GM12878 (cell line): ENCODE results near the gene SAPCD2. TPM values are rescaled to one million over a fixed set of nuclear protein-coding genes. Genes with fewer than 3 reads are reported as not detected.

Source experiments
- BRCA1 ChIP-seq: IDR thresholded peaks from 2 replicates; pipeline ENCODE4 v1.6.1; 2011; ENCODE audit warnings: low read depth, low read length, improper control_type of control experiment
- CBX3 ChIP-seq: fragments of 200-600 bp; sonication (generic); IDR thresholded peaks from 2 replicates; pipeline ENCODE4 v1.6.1; 2016; ENCODE audit warnings: low read depth, borderline replicate concordance
- DPF2 ChIP-seq: fragments of 450-650 bp; IDR thresholded peaks from 2 replicates; pipeline ENCODE4 v1.6.1; 2017; ENCODE audit warnings: mild to moderate bottlenecking
- EED ChIP-seq: sonication (generic); IDR thresholded peaks from 2 replicates; pipeline ENCODE4 v1.6.1; 2016; ENCODE audit warnings: antibody characterized with exemption, low read depth
- FOXK2 ChIP-seq: fragments of 450-650 bp; IDR thresholded peaks from 2 replicates; pipeline ENCODE4 v1.6.1; 2017; ENCODE audit warnings: mild to moderate bottlenecking, moderate library complexity
- GABPA ChIP-seq: IDR thresholded peaks from 2 replicates; pipeline ENCODE4 v1.6.1; 2014; ENCODE audit warnings: antibody characterized with exemption, low read depth, mild to moderate bottlenecking, inconsistent platforms
- IKZF2 ChIP-seq, 2 experiments: fragments of 450-650 bp; IDR thresholded peaks; 2 replicates each; pipeline ENCODE4 v1.6.1; 2017; ENCODE audit warnings: mild to moderate bottlenecking in 2 of 2, moderate library complexity in 2 of 2
- MYC ChIP-seq: IDR thresholded peaks from 2 replicates; pipeline ENCODE4 v1.6.1; 2011; ENCODE audit warnings: mild to moderate bottlenecking, low read length, moderate library complexity, inconsistent platforms; ENCODE audit not compliant: insufficient read depth, insufficient replicate concordance, insufficient read length, severe bottlenecking
- NR2F1 ChIP-seq: fragments of 450-650 bp; conservative IDR thresholded peaks from 2 replicates; pipeline ENCODE4 v1.6.1; 2017; ENCODE audit warnings: mild to moderate bottlenecking
- SREBF1 ChIP-seq: IDR thresholded peaks from 2 replicates; pipeline ENCODE4 v1.6.1; 2012; ENCODE audit warnings: mild to moderate bottlenecking, low read length
- TCF12 ChIP-seq: IDR thresholded peaks from 2 replicates; pipeline ENCODE4 v1.6.1; 2011; ENCODE audit warnings: low read depth, mild to moderate bottlenecking, low read length
- TCF3 ChIP-seq: IDR thresholded peaks from 2 replicates; pipeline ENCODE4 v1.6.1; 2012; ENCODE audit warnings: low read depth, mild to moderate bottlenecking, low read length, borderline replicate concordance; ENCODE audit not compliant: insufficient read depth
- WRNIP1 ChIP-seq: IDR thresholded peaks from 2 replicates; pipeline ENCODE4 v1.6.1; 2011; ENCODE audit warnings: low read depth, low read length, improper control_type of control experiment, borderline replicate concordance
- YBX1 ChIP-seq: fragments of 450-650 bp; IDR thresholded peaks from 2 replicates; pipeline ENCODE4 v1.6.1; 2016; ENCODE audit warnings: antibody characterized with exemption
- ZSCAN29 ChIP-seq: fragments of 450-650 bp; IDR thresholded peaks from 2 replicates; pipeline ENCODE4 v1.6.1; 2017; ENCODE audit warnings: mild to moderate bottlenecking, moderate library complexity
- polyA plus RNA-seq, 11 experiments: library from polyadenylated mRNA; depleted of rRNA in 4 of 11; unstranded in 6 of 11; stranded (reverse) in 5 of 11; fragments of >200 nt; fragmentation: Nextera tagmentation in 4 of 11; fragmentation: Illumina TruSeq in 1 of 11; extraction: Ambion mirVana in 4 of 11; extraction: Trizol in 1 of 11; gene quantifications; 1 replicate in 1 of 11; 2 replicates in 10 of 11; pipeline versions ENCODE4 v1.2.1 to v1.2.3, GENCODE V29; 2011 to 2016; ENCODE audit warnings: inconsistent platforms in 2 of 11, missing spikeins in 2 of 11, low read depth in 1 of 11
- total RNA-seq, 4 experiments: library from RNA; depleted of rRNA in 3 of 4; stranded (reverse); fragments of >200 nt in 3 of 4; fragmentation: Illumina TruSeq in 1 of 4; extraction: Trizol in 1 of 4; gene quantifications; 2 replicates each; pipeline versions ENCODE4 v1.2.1 to v1.2.3, GENCODE V29; 2013 to 2021
- TF ChIP-seq, protein P1 (sequence below): fragments of 450-650 bp; IDR thresholded peaks from 2 replicates; pipeline ENCODE4 v1.6.1; 2017; ENCODE audit warnings: antibody characterized with exemption, mild to moderate bottlenecking, moderate library complexity

The SAPCD2 gene
- total and polyA plus RNA-seq, 10 of the 15 experiments (the other 5 are each of a cell fraction or from before 2014, with no cell fraction given), result 1.6 to 35.2 (median 7.2) TPM

DNA sequence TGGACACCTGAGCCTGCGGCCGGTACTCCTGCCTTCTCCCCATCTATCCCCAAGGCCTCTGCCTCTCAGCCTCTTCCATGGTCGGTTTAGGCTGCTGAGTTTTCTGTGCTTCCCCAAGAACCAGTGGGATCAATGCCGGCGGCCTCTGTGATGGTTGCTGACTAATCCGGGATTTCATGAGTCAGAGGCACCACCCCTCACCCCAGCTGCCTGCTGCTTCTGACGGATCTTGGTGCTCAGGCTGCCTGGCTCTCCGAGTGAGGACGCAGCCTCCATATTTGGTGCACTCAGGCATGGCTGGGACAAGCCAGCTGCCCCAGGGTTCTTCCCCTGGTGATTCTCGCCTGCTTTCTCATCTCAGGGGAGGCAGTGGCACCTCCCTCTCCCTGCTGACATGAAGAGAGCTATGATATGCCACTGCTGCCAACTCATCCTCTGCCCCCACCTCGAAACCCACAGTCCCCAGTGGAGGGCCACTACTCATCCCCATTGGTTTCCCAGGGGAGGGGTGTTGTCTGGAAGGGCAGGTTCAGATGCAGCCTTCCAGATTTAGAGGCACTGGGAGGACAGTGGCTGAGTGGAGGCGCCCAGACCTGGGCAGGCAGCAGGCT is 13.1 kb upstream of the SAPCD2 start (continued):
- TF ChIP-seq FOXK2, result no peak
- no peak for TF ChIP-seq SREBF1
- 0 out of 2 replicates have a peak, but pooled peaks have one; percentile 44 for TF ChIP-seq DPF2
- TF ChIP-seq IKZF2 (IDR thresholded peaks at IDR 0.05), result peak in 1 of 2 experiments; percentile 31; a peak in 2 of 4 replicates
- TF ChIP-seq EED, result peak; percentile 37; the same call in 1 of the 2 replicates
- no peak for TF ChIP-seq MYC
- peak; percentile 69; the same call in 1 of the 2 replicates for TF ChIP-seq TCF12
- 0 out of 2 replicates have a peak, but pooled peaks have one; percentile 24 for TF ChIP-seq TCF3
- TF ChIP-seq BRCA1, result no peak
- TF ChIP-seq YBX1, result no peak
- TF ChIP-seq ZSCAN29, result no peak
- TF ChIP-seq WRNIP1, result no peak
- no peak for TF ChIP-seq GABPA
- TF ChIP-seq CBX3, result no peak
- TF ChIP-seq, protein P1, sequence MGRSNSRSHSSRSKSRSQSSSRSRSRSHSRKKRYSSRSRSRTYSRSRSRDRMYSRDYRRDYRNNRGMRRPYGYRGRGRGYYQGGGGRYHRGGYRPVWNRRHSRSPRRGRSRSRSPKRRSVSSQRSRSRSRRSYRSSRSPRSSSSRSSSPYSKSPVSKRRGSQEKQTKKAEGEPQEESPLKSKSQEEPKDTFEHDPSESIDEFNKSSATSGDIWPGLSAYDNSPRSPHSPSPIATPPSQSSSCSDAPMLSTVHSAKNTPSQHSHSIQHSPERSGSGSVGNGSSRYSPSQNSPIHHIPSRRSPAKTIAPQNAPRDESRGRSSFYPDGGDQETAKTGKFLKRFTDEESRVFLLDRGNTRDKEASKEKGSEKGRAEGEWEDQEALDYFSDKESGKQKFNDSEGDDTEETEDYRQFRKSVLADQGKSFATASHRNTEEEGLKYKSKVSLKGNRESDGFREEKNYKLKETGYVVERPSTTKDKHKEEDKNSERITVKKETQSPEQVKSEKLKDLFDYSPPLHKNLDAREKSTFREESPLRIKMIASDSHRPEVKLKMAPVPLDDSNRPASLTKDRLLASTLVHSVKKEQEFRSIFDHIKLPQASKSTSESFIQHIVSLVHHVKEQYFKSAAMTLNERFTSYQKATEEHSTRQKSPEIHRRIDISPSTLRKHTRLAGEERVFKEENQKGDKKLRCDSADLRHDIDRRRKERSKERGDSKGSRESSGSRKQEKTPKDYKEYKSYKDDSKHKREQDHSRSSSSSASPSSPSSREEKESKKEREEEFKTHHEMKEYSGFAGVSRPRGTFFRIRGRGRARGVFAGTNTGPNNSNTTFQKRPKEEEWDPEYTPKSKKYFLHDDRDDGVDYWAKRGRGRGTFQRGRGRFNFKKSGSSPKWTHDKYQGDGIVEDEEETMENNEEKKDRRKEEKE, result no peak
- TF ChIP-seq NR2F1, result no peak
- TF ChIP-seq, all 136 proteins: peak for 17
